ENCODE measurements around the gene TEKT5.

- no peak for TF ChIP-seq CTCF (IDR thresholded peaks at IDR 0.05; ENCODE audit: insufficient read depth, low read length, poor library complexity, severe bottlenecking)
- no peak for TF ChIP-seq EZH2phosphoT487 (conservative IDR thresholded peaks at IDR 0.05; ENCODE audit: low read length)
Measured at GRCh38 chr16:10661737-10662136, 33.0 kb downstream of the TEKT5 start.

Measured in SU-DHL-6 (cell line).